K562 (cell line): Measurements from ENCODE around the gene TBATA. TPM values are rescaled to one million over a fixed set of nuclear protein-coding genes. Genes with fewer than 3 reads are reported as not detected.

ENCODE experiments used
- ATAC-seq: fragments of 200-7000 bp; cut with Tn5 transposase; 3 replicates; pipeline ENCODE4 v1.9.1; 2020; ENCODE audit warnings: moderate library complexity
- BruUV-seq: library from RNA; stranded (reverse); fragments of 400-500 nt; replicated peaks from 2 replicates; lab custom pipeline; 2021; lab: Mats Ljungman, UMichigan
- CTCF ChIA-PET: fragments of 300-600 bp; formaldehyde crosslinking; extraction: SDS; loops from one replicate; lab custom pipeline; 2021; ENCODE audit warnings: low intra/inter-chr PET ratio; lab: Yijun Ruan, JAX
- POLR2A ChIA-PET: fragments of 300-600, 350-650 bp; sonication (Branson Sonifier 250); formaldehyde crosslinking; extraction: SDS; loops from one replicate; lab custom pipeline; 2021; ENCODE audit warnings: antibody characterized with exemption, inconsistent platforms; lab: Yijun Ruan, JAX
- DNase-seq, 4 experiments: peaks; one replicate each; pipeline versions ENCODE4 v3.0.0 to v3.0.0-alpha.2; 2011 to 2018; ENCODE audit warnings: low spot score in 3 of 4, mixed read lengths in 3 of 4; ENCODE audit errors: extremely low read depth in 1 of 4
- FAIRE-seq: peaks from 2 replicates; lab custom pipeline; 2011; peaks lifted over from hg19 to GRCh38; lab: Jason Lieb, UNC
- H2AFZ ChIP-seq: 2 replicates; pipeline ENCODE4 v1.6.0; 2011; ENCODE audit warnings: low read depth, low read length, control low read depth, inconsistent platforms
- H3K27ac ChIP-seq: fragments of 200-600 bp; 3 replicates; pipeline ENCODE4 v1.8.0; 2011; ENCODE audit warnings: low read depth, mild to moderate bottlenecking, control low read depth, inconsistent platforms, low read length, moderate library complexity, mixed read lengths; ENCODE audit errors: extremely low read depth
- H3K27me3 ChIP-seq, 2 experiments: fragments of 300-600 bp in 1 of 2; 2 replicates in 1 of 2; 3 replicates in 1 of 2; pipeline versions ENCODE4 v1.6.0 to v1.8.0; 2011; ENCODE audit warnings: inconsistent platforms in 2 of 2, low read length in 2 of 2, mild to moderate bottlenecking in 1 of 2, mixed read lengths in 1 of 2, moderate library complexity in 1 of 2; ENCODE audit not compliant: control insufficient read depth in 2 of 2, insufficient read depth in 2 of 2
- H3K36me3 ChIP-seq: fragments of 300-600 bp; 3 replicates; pipeline ENCODE4 v1.8.0; 2011; ENCODE audit warnings: mild to moderate bottlenecking, low read length, inconsistent platforms; ENCODE audit not compliant: control insufficient read depth, insufficient read depth
- H3K4me1 ChIP-seq, 2 experiments: fragments of 200-600 bp in 1 of 2; replicated peaks in 1 of 2; 2 replicates in 1 of 2; 3 replicates in 1 of 2; pipeline versions ENCODE4 v1.5.1 to v1.8.0; 2011; ENCODE audit warnings: inconsistent platforms in 2 of 2, low read length in 2 of 2, mild to moderate bottlenecking in 1 of 2, mixed read lengths in 1 of 2, moderate library complexity in 1 of 2; ENCODE audit not compliant: control insufficient read depth in 2 of 2, insufficient read depth in 2 of 2
- H3K4me2 ChIP-seq: 2 replicates; pipeline ENCODE4 v1.6.1; 2011; ENCODE audit warnings: low read length, control low read depth, inconsistent platforms, mixed read lengths; ENCODE audit not compliant: insufficient read depth
- H3K4me3 ChIP-seq: fragments of 200-600 bp; sonication (generic), shearing (Covaris generic); 2 replicates; pipeline ENCODE4 v1.5.1; 2016; ENCODE audit warnings: control low read depth, inconsistent platforms
- H3K79me2 ChIP-seq: fragments of 200-600 bp; 3 replicates; pipeline ENCODE4 v1.8.0; 2011; ENCODE audit warnings: low read length, inconsistent platforms; ENCODE audit not compliant: control insufficient read depth, insufficient read depth
- H3K9ac ChIP-seq, 2 experiments: 2 replicates each; pipeline versions ENCODE4 v1.6.0 to v1.6.1; 2011; ENCODE audit warnings: low read depth in 2 of 2, low read length in 2 of 2, control low read depth in 1 of 2, inconsistent platforms in 1 of 2, mild to moderate bottlenecking in 1 of 2, mixed read lengths in 1 of 2; ENCODE audit not compliant: insufficient read depth in 1 of 2
- H3K9me1 ChIP-seq: one replicate; pipeline ENCODE4 v1.6.0; 2011; ENCODE audit warnings: inconsistent platforms, mild to moderate bottlenecking, low read length, moderate library complexity; ENCODE audit not compliant: control insufficient read depth, insufficient read depth
- H3K9me3 ChIP-seq: replicated peaks from 2 replicates; pipeline ENCODE4 v1.5.1; 2011; ENCODE audit warnings: low read depth, low read length, inconsistent platforms; ENCODE audit not compliant: control insufficient read depth, insufficient read depth
- H4K20me1 ChIP-seq: replicated peaks from 2 replicates; pipeline ENCODE4 v1.6.1; 2011; ENCODE audit warnings: low read length, inconsistent platforms, mixed read lengths; ENCODE audit not compliant: control insufficient read depth, insufficient read depth
- CCAR2 ChIP-seq: fragments of 200-400 bp; formaldehyde crosslinking; IDR thresholded peaks from 2 replicates; pipeline ENCODE4 v1.6.1; 2017; ENCODE audit warnings: mild to moderate bottlenecking, low read depth, low read length
- FOXK1 ChIP-seq: sonication (generic); formaldehyde crosslinking; IDR thresholded peaks from 2 replicates; pipeline ENCODE4 v1.8.0; 2022; ENCODE audit warnings: missing genetic modification reagents, mild to moderate bottlenecking, borderline replicate concordance
- TEAD2 ChIP-seq: fragments of 450-650 bp; IDR thresholded peaks from 2 replicates; pipeline ENCODE4 v1.6.1; 2016; ENCODE audit warnings: missing genetic modification characterization, control low read depth, missing compliant biosample characterization
- ZC3H11A ChIP-seq: IDR thresholded peaks from 2 replicates; pipeline ENCODE4 v1.6.1; 2012; ENCODE audit warnings: low read depth, low read length, improper control_type of control experiment
- WGBS: fragments of 100-300 bp; shearing (Covaris generic); methylation state at CpG from one replicate; pipeline ENCODE4 v1.1.6; 2016; ENCODE audit warnings: low coverage, mixed read lengths; ENCODE audit not compliant: insufficient coverage; ENCODE audit errors: missing lambda C conversion rate; 5-methylcytosine and 5-hydroxymethylcytosine counted together
- in situ Hi-C: fragments of 300-500 bp; cut with MboI; formaldehyde crosslinking; loops from 4 replicates; pipeline ENCODE4 v1.15.0; 2018; ENCODE audit warnings: inconsistent platforms, mixed read lengths
- intact Hi-C: fragments of 100-400 bp; cut with micrococcal nuclease; formaldehyde crosslinking; loops from 2 replicates; pipeline ENCODE4 v1.14.2; 2022
- polyA plus RNA-seq, 8 experiments: library from polyadenylated mRNA; depleted of rRNA in 4 of 8; stranded (reverse) in 5 of 8; unstranded in 3 of 8; fragments of >200 nt; fragmentation: Nextera tagmentation in 2 of 8; fragmentation: Illumina TruSeq in 1 of 8; extraction: Ambion mirVana in 2 of 8; extraction: Trizol in 1 of 8; gene quantifications; 2 replicates each; pipeline versions ENCODE4 v1.2.1 to v1.2.3, GENCODE V29; 2011 to 2014; ENCODE audit warnings: inconsistent platforms in 1 of 8, missing spikeins in 1 of 8
- total RNA-seq, 7 experiments: library from RNA; depleted of rRNA in 6 of 7; stranded (reverse); fragments of >200 nt in 6 of 7; fragmentation: Illumina TruSeq in 2 of 7; extraction: Trizol in 2 of 7; gene quantifications; 2 replicates each; pipeline versions ENCODE4 v1.2.1 to v1.2.3, GENCODE V29; 2011 to 2021; ENCODE audit warnings: low replicate concordance in 1 of 7
- TF ChIP-seq, protein P1 (sequence below): sonication (generic); formaldehyde crosslinking; IDR thresholded peaks from 2 replicates; pipeline ENCODE4 v1.8.1; 2023; ENCODE audit warnings: mild to moderate bottlenecking, missing genetic modification reagents

TBATA gene
- total and polyA plus RNA-seq, 9 of the 15 experiments (the other 6 are each of a cell fraction or from before 2014, with no cell fraction given): not detected

DNA sequence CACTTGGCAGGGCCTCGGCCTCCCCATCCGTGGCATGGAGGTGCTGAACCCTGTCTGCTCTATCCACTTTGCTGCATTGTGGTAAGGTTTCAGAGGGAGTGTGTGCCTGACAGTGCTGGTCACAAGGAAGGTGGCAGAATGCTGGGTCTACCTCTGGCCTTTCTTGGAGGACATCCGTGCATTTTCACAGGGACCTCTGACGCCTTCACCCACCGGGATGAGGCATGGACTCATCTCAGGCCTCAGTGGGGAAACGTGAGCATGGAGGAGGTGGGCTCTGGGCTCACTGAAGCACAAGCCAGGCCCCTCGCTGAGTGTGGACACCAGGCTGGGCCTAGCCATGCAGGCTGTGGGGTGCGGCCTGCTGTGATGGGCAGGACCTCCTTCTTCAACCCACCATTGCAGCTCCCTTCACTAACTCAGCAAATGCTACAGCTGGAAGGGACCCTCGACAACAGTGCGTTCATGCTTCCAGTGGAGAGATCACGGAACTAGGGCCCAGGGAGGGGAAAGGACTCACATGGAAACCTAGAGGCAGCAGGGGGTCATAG lies 8.6 kb downstream of the TBATA start:
- H3K79me2 ChIP-seq: no peaks in the 10 kb centered on the region
- H2AFZ ChIP-seq: no peak overlapping the region
- H4K20me1 ChIP-seq: no peaks in the 10 kb centered on the region; the same call in 1 of the 2 replicates
- no peak for FAIRE-seq
- no peak for TF ChIP-seq FOXK1
- in situ Hi-C loops: no loop called here
- ChIA-PET CTCF (no interaction called here), POLR2A (interaction anchor here (0.7 kb wide), 1 partner anchor 219 kb away, joined by 4 read pairs; no protein-coding TSS in a partner anchor)
- peak overlapping the region in 1 of 2 experiments; percentile 59; a peak in 2 of 4 replicates for H3K9ac ChIP-seq
- H3K4me1 ChIP-seq: peaks cover 11 to 20% of the 10 kb centered on the region in 2 experiments
- H3K9me1 ChIP-seq: no peaks in the 10 kb centered on the region
- BruUV-seq: no TSS peak
- H3K36me3 ChIP-seq: no peaks in the 10 kb centered on the region
- H3K4me3 ChIP-seq: no peak overlapping the region
- no peak overlapping the region for H3K27ac ChIP-seq
- DNase-seq: peak in 1 of 4 experiments; percentile 6
- intact Hi-C loops: no loop called here
- no peaks in the 10 kb centered on the region for H3K9me3 ChIP-seq
- WGBS: 37% methylated on average over 11 of the region's 11 CpGs
- H3K27me3 ChIP-seq: no peaks in the 10 kb centered on the region; a peak in 1 of 5 replicates
- no peak overlapping the region for H3K4me2 ChIP-seq
- ATAC-seq: no peak

DNA sequence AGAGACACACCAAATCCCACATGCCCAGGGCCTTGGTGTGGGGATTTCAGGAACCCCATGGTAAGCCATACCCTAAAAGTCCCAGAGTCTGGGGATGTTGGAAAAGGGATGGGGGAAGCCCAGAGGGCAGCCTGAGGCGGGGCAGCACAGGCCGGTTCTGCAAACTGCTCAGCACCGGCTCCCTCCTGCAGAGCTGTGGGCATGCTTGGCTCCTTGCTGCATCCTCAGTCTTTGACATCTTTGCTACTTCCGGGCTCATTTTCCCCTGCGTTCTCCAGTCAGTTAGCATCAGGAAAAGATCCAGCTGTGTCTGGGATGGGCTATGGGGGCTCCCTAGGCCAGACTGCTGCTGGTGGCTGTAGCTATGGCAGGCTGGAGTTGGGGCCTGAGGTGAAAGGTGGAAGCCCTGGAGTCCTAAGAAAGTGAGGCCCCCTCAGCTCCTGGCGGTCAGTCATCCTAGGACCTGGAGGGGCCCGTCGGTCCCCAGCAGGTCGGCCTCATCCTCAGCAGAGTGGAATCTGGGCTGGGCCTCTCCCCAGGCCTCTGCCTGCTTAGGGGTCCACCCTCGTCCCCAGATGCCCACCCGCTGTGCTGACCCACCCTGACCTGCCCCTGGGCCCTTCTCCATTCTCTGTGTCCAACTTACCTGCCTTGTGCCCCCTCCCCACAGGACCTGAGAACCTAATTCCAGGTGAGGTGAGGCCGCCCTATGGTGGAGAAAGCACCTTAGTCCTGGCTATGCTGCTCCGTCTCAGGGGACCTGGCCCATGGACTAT lies 9.3 kb downstream of the TBATA start:
- no peak overlapping the region for H2AFZ ChIP-seq
- peak overlapping the region in 1 of 2 experiments; percentile 59; a peak in 2 of 4 replicates for H3K9ac ChIP-seq
- ChIA-PET POLR2A (interaction anchor here (0.6 to 0.9 kb wide), 2 partner anchors 21 to 463 kb away, joined by 3 to 5 read pairs; no protein-coding TSS in a partner anchor), CTCF (no interaction called here)
- H3K4me1 ChIP-seq: peaks cover 11 to 20% of the 10 kb centered on the region in 2 experiments
- in situ Hi-C loops: no loop called here
- intact Hi-C loops: no loop called here
- FAIRE-seq (no peak), ATAC-seq (no peak), DNase-seq (peak in 1 of 4 experiments; percentile 9)
- H3K4me2 ChIP-seq: no peak overlapping the region
- H3K27ac ChIP-seq: no peak overlapping the region
- H3K36me3 ChIP-seq: no peaks in the 10 kb centered on the region
- H3K79me2 ChIP-seq: no peaks in the 10 kb centered on the region
- H3K27me3 ChIP-seq: no peaks in the 10 kb centered on the region; a peak in 1 of 5 replicates
- no peaks in the 10 kb centered on the region for H3K9me1 ChIP-seq
- TF ChIP-seq, protein P1, sequence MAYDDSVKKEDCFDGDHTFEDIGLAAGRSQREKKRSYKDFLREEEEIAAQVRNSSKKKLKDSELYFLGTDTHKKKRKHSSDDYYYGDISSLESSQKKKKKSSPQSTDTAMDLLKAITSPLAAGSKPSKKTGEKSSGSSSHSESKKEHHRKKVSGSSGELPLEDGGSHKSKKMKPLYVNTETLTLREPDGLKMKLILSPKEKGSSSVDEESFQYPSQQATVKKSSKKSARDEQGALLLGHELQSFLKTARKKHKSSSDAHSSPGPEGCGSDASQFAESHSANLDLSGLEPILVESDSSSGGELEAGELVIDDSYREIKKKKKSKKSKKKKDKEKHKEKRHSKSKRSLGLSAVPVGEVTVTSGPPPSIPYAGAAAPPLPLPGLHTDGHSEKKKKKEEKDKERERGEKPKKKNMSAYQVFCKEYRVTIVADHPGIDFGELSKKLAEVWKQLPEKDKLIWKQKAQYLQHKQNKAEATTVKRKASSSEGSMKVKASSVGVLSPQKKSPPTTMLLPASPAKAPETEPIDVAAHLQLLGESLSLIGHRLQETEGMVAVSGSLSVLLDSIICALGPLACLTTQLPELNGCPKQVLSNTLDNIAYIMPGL: no peak
- TF ChIP-seq ZC3H11A (no peak), TEAD2 (tag) (no peak), CCAR2 (no peak)
- WGBS: 49% methylated on average over 11 of the region's 13 CpGs
- no peak overlapping the region for H3K4me3 ChIP-seq
- H3K9me3 ChIP-seq: no peaks in the 10 kb centered on the region
- no peaks in the 10 kb centered on the region; the same call in 1 of the 2 replicates for H4K20me1 ChIP-seq
- no TSS peak for BruUV-seq
